HCT116 (cell line): ENCODE measurements around the gene MVB12A.

Source experiments
- CTCF ChIP-seq, 3 experiments: fragments of 200-600 bp in 1 of 3; sonication (generic) in 1 of 3; IDR thresholded peaks in 2 of 3; conservative IDR thresholded peaks in 1 of 3; 2 replicates each; pipeline ENCODE4 v1.5.1; 2012 to 2017; ENCODE audit warnings: low read depth in 2 of 3, low read length in 2 of 3, antibody characterized with exemption in 1 of 3, borderline replicate concordance in 1 of 3, control low read depth in 1 of 3, mild to moderate bottlenecking in 1 of 3, mixed read lengths in 1 of 3, mixed run types in 1 of 3, moderate library complexity in 1 of 3; ENCODE audit not compliant: insufficient read depth in 1 of 3
- EZH2phosphoT487 ChIP-seq: fragments of 200-600 bp; IDR thresholded peaks from 2 replicates; pipeline ENCODE4 v1.6.1; 2018; ENCODE audit warnings: antibody characterized with exemption, borderline replicate concordance
- SP1 ChIP-seq: IDR thresholded peaks from 2 replicates; pipeline ENCODE4 v1.6.1; 2012; ENCODE audit warnings: low read depth
- YY1 ChIP-seq: IDR thresholded peaks from 2 replicates; pipeline ENCODE4 v1.6.1; 2011; ENCODE audit warnings: low read length, low read depth, moderate library complexity, mild to moderate bottlenecking; ENCODE audit not compliant: insufficient replicate concordance; ENCODE audit errors: extremely low read depth
- ZBTB33 ChIP-seq: IDR thresholded peaks from 2 replicates; pipeline ENCODE4 v1.6.1; 2011; ENCODE audit warnings: mild to moderate bottlenecking, low read length, moderate library complexity; ENCODE audit not compliant: insufficient replicate concordance; ENCODE audit errors: extremely low read depth

- TF ChIP-seq EZH2phosphoT487: no peak
- TF ChIP-seq CTCF (IDR thresholded peaks at IDR 0.05 in 2 of 3, conservative IDR thresholded peaks at IDR 0.05 in 1 of 3; ENCODE audit: borderline replicate concordance in 1 of 3, insufficient read depth in 1 of 3, low read depth in 2 of 3, low read length in 2 of 3): no peak
- no peak for TF ChIP-seq YY1
- no peak for TF ChIP-seq ZBTB33
- no peak for TF ChIP-seq SP1
Measured at GRCh38 chr19:17457616-17458015, 37.8 kb downstream of the MVB12A start.
